Gastrocnemius medialis (tissue), 4 donors: Measurements from ENCODE around the gene MKNK2. TPM values are rescaled to one million over a fixed set of nuclear protein-coding genes. Genes with fewer than 3 reads are reported as not detected.

Experiments used
- ATAC-seq, 2 donors: fragments of 150-250 bp; one replicate each; pipeline ENCODE4 v1.9.1; 2016
- DNase-seq, 2 donors: peaks; one replicate each; pipeline ENCODE4 v3.0.0-alpha.2; 2019
- H3K27ac ChIP-seq, 4 donors: fragments of 200-600 bp; sonication (generic); 1 replicate in 1 of 4; 2 replicates in 3 of 4; pipeline ENCODE4 v1.5.1; 2016 to 2018; ENCODE audit warnings: mild to moderate bottlenecking in 2 of 4, moderate library complexity in 1 of 4
- H3K27me3 ChIP-seq, 3 donors: fragments of 200-600 bp; sonication (generic) in 2 of 3; 1 replicate in 1 of 3; 2 replicates in 2 of 3; pipeline versions ENCODE4 v1.5.1 to v1.6.0; 2016 to 2019; ENCODE audit warnings: mild to moderate bottlenecking in 1 of 3, moderate library complexity in 1 of 3
- H3K36me3 ChIP-seq, 2 donors: fragments of 200-600 bp; sonication (generic) in 1 of 2; one replicate each; pipeline ENCODE4 v1.5.1; 2017 to 2018
- H3K4me1 ChIP-seq, 2 donors: fragments of 200-600 bp; sonication (generic) in 1 of 2; one replicate each; pipeline ENCODE4 v1.5.1; 2016 to 2017; ENCODE audit warnings: mild to moderate bottlenecking in 2 of 2
- H3K4me3 ChIP-seq, 4 donors: fragments of 200-600 bp; sonication (generic) in 3 of 4; 1 replicate in 1 of 4; 2 replicates in 3 of 4; pipeline ENCODE4 v1.5.1; 2016 to 2019; ENCODE audit warnings: mild to moderate bottlenecking in 2 of 4
- H3K9me3 ChIP-seq, 3 donors: fragments of 200-600 bp; sonication (generic) in 2 of 3; 1 replicate in 1 of 3; 2 replicates in 2 of 3; pipeline ENCODE4 v1.5.1; 2016 to 2019
- CTCF ChIP-seq, 5 experiments: fragments of 450-650 bp in 3 of 5; fragments of 200-600 bp in 2 of 5; sonication (generic) in 2 of 5; IDR thresholded peaks in 4 of 5; conservative IDR thresholded peaks in 1 of 5; 1 replicate in 4 of 5; 2 replicates in 1 of 5; pipeline ENCODE4 v1.5.1; 2016 to 2019; ENCODE audit warnings: antibody characterized with exemption in 5 of 5, mild to moderate bottlenecking in 3 of 5, moderate library complexity in 3 of 5
- POLR2A ChIP-seq, 2 donors: fragments of 450-650 bp; IDR thresholded peaks; one replicate each; pipeline ENCODE4 v1.6.1; 2017; ENCODE audit warnings: antibody characterized with exemption in 2 of 2, mild to moderate bottlenecking in 2 of 2, moderate library complexity in 2 of 2
- in situ Hi-C, 4 donors: fragments of 200-750 bp; cut with MboI; loops; one replicate each; pipeline versions ENCODE4 v1.15.0 to v1.8.0; 2017; ENCODE audit warnings: low sequenced_read_pairs in 4 of 4
- intact Hi-C: fragments of 100-400 bp; cut with DNase I; formaldehyde crosslinking; loops from one replicate; pipeline ENCODE4 v1.15.1; 2023; ENCODE audit warnings: low total_unique reads
- total RNA-seq, 4 donors: library from RNA; depleted of rRNA; stranded (reverse); fragments of >200 nt; gene quantifications; one replicate each; pipeline versions ENCODE4 v1.1.0 to v1.2.3, GENCODE V29; 2016

MKNK2 gene
- total RNA-seq, 4 donors from 2014 or later, result 1,858 to 2,149 (median 1,965) TPM

- TF ChIP-seq CTCF (IDR thresholded peaks at IDR 0.05 in 4 of 5, conservative IDR thresholded peaks at IDR 0.05 in 1 of 5) (no peak), POLR2A (IDR thresholded peaks at IDR 0.05) (no peak)
- Histone ChIP-seq H3K27ac (no peak overlapping the region), H3K36me3 (peaks cover 0 to 20% of the 10 kb centered on the region in 2 donors), H3K4me1 (no peaks in the 10 kb centered on the region), H3K9me3 (no peaks in the 10 kb centered on the region), H3K4me3 (no peak overlapping the region), H3K27me3 (no peaks in the 10 kb centered on the region)
- no peak for DNase-seq
- intact Hi-C loops (no loop called here), in situ Hi-C loops (no loop called here)
- no peak for ATAC-seq
Measured at GRCh38 chr19:1998712-1999708, 52.0 kb downstream of the MKNK2 start.

DNA sequence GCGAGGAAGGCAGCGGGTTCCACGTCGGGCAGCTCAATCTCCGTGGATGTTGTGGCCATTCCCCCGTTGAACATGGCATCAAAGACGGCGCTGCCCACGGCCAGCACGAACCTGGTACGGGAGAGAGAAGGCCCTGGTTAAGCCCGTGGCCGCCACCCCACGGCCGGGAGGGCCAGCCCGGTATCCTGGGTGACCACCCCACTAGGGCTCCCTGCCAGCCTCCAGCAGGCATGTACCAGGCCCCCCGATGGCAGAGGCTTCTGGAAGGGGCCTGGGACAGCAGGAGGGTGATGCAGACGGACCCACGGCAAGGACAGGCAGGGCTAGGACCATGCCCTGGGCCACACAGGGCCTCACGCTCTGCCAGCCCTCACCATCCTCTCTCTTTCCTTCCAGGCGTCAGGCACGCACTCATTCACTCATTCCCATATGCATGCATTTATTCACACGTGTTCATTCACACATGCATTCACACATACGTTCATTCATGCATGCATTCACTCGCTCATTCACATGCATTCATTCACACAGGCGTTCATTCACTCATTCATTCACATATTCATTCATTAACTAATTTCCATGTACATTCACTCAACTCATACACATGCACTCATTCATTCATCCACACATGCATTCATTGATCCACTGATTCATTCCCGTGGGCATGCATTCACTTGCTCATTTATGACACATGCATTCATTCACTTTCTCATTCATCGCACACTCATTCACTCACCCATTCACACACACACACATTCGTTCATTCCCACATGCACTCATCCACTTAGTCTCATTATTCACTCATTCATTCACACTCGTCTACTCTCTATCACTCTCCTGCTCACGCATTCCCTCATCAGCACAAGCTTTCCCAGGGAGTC lies 53.5 kb downstream of the MKNK2 start:
- no peaks in the 10 kb centered on the region for H3K9me3 ChIP-seq
- no peaks in the 10 kb centered on the region for H3K4me1 ChIP-seq
- no peaks in the 10 kb centered on the region for H3K27me3 ChIP-seq
- H3K27ac ChIP-seq, result no peak overlapping the region
- no peak for DNase-seq
- ATAC-seq, result no peak
- peaks cover 0 to 26% of the 10 kb centered on the region in 2 donors for H3K36me3 ChIP-seq
- no peak overlapping the region for H3K4me3 ChIP-seq
- intact Hi-C loops (no loop called here), in situ Hi-C loops (no loop called here)
- TF ChIP-seq POLR2A (IDR thresholded peaks at IDR 0.05) (no peak), CTCF (IDR thresholded peaks at IDR 0.05 in 4 of 5, conservative IDR thresholded peaks at IDR 0.05 in 1 of 5) (no peak)

- Histone ChIP-seq H3K4me1 (no peaks in the 10 kb centered on the region), H3K27me3 (no peaks in the 10 kb centered on the region), H3K27ac (no peak overlapping the region), H3K9me3 (no peaks in the 10 kb centered on the region), H3K36me3 (peaks cover 0 to 53% of the 10 kb centered on the region in 2 donors), H3K4me3 (no peak overlapping the region)
- DNase-seq (no peak), ATAC-seq (no peak)
- intact Hi-C loops (no loop called here), in situ Hi-C loops (no loop called here)
- no peak for TF ChIP-seq POLR2A (IDR thresholded peaks at IDR 0.05)
- TF ChIP-seq CTCF (IDR thresholded peaks at IDR 0.05 in 4 of 5, conservative IDR thresholded peaks at IDR 0.05 in 1 of 5), result no peak
Measured at GRCh38 chr19:1992759-1993260, 58.2 kb downstream of the MKNK2 start.

GRCh38 chr19:1991018-1991913 lies 59.8 kb downstream of the MKNK2 start:
- no peak for ATAC-seq
- intact Hi-C loops, result no loop called here
- no peak overlapping the region for H3K27ac ChIP-seq
- no peaks in the 10 kb centered on the region for H3K27me3 ChIP-seq
- no peaks in the 10 kb centered on the region for H3K9me3 ChIP-seq
- peaks cover 0 to 52% of the 10 kb centered on the region in 2 donors for H3K36me3 ChIP-seq
- in situ Hi-C loops, result no loop called here
- H3K4me3 ChIP-seq, result no peak overlapping the region
- no peaks in the 10 kb centered on the region for H3K4me1 ChIP-seq
- DNase-seq, result no peak
- TF ChIP-seq POLR2A (IDR thresholded peaks at IDR 0.05) (no peak), CTCF (IDR thresholded peaks at IDR 0.05 in 4 of 5, conservative IDR thresholded peaks at IDR 0.05 in 1 of 5) (no peak)
